ENCODE data around the gene OSTN.
A peak's percentile ranks its signal among the peaks of the same experiment; 100 is the strongest.
"Not testable (repeated sequence)": the region's sequence is repeated elsewhere in the genome, so short reads cannot be mapped to it uniquely, and the experiment has no call there.

OSTN gene

DNA sequence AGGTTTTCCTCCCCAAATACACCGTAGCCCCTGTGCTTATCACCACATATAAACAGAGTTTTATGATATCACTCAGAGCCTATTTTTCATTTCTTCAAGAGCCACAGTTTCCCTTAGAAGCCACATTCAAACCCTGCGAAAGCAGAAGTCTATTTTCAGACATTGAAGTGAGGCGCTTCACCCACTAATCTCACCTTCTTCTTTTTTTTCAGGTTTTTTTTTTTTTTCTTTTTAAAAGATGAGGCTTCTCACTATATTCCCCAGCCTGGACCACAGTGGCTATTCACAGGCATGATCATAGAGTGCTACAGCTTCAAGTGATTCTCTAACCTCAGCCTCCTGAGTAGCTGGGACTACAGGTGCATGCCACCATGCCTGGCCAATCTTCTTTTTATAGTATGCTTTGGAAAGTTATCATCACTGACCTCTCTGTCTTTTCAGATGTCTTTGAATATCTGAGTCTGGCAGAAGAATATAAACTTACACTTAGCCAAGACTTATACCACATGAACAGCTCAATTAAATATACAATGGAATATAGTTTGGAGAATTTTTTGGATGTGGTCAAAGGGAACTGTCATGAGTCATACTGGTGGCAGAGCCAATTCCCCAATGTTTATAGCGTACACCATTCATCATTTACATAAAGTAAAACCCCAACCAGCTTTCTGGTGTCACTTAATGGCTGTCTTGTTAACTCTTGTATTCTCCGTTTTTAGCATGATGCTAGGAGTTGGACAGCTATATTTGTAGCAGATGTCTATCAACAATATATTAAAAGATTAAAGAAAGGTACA is 70.4 kb downstream of the OSTN start:
- DNase-seq, result no peak

DNA sequence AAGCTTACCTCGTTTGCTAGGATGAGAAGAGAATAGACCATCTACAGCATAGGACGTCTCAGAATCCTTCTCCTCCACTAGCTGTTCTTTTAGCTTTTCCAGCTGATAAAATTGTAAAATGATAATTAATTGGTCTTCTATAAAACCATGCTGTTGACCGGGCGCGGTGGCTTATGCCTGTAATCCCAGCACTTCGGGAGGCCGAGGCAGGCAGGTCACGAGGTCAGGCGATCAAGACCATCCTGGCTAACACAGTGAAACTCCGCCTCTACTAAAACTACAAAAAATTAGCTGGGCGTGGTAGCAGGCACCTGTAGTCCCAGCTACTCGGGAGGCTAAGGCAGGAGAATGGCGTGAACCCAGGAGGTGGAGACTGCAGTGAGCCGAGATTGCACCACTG is 76.2 kb downstream of the OSTN start:
- not testable (repeated sequence) for DNase-seq

- no peak for DNase-seq
Measured at GRCh38 chr3:191275751-191276150, 76.7 kb downstream of the OSTN start.

GRCh38 chr3:191280111-191280510 is 81.1 kb downstream of the OSTN start:
- DNase-seq, result no peak

DNA sequence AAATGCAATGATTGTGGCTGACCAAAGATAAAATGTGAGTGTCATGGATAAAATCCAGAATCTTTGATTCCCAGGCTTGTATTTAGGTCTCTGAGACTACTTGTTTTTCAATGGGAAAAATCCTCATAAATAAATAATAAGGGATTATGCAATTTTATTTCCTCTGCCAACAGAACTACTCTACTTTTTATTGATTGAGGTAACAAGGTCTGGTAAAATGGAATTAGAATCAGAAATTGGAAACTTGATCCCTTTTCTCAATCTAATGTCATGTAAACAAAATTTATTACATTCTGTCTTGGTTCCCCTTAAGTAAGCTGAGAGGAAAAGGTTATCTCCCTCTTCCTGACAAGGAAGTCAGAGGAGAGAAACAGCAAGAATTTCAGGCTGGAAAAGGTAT is 81.8 kb downstream of the OSTN start:
- DNase-seq, result no peak

GRCh38 chr3:191282251-191283185 is 83.5 kb downstream of the OSTN start:
- DNase-seq, result no peak

DNA sequence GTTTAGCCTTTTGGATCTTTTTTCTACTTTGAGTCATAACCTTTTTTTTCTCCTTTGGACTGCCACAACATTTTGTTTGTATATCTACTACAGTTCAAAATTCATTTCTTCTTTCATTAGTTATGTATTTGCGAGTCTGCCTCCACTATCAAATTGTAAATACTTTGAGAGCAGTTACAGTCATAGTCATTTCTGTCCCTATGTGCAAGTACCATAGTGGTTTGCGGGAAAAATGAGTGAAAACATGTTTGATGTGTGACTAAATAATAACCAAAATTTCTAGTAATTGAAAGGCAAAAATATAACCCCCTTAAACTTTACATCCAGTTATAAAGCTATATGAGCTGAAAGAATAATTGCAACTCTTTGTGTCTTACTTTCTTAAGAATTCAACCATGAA is 84.4 kb downstream of the OSTN start:
- no peak for DNase-seq

DNA sequence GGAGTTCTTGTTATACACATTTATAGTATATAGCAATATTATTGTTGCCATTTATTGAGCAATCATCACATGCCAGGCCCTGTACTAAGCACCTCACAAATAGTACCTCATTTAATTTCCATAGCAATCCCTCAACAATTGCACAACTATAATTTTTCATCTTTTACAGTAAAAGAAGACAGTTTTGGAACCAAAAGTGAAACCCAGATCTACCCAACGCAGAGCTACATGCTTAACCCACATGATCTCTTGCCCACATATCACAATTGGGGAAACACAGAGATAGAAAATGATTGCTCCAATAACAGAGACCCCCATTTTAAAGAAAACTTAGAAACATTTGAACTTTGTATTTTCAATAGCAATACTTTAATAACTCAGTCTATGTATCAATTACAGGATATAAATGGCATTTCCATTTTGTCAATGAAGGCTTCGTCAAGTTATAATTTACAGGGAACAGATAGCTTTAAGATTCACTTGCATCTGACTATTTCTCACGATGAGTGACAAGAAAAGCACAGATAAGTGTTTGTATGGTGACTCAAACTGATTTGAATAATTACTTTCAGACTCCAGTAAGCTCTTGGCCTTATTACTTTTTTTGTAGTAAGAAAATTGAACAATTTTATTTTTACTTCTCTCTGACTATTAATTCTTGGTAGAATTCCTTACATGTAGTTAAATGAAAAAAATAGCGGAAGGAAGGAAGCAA is 91.4 kb downstream of the OSTN start:
- no peak for DNase-seq

DNA sequence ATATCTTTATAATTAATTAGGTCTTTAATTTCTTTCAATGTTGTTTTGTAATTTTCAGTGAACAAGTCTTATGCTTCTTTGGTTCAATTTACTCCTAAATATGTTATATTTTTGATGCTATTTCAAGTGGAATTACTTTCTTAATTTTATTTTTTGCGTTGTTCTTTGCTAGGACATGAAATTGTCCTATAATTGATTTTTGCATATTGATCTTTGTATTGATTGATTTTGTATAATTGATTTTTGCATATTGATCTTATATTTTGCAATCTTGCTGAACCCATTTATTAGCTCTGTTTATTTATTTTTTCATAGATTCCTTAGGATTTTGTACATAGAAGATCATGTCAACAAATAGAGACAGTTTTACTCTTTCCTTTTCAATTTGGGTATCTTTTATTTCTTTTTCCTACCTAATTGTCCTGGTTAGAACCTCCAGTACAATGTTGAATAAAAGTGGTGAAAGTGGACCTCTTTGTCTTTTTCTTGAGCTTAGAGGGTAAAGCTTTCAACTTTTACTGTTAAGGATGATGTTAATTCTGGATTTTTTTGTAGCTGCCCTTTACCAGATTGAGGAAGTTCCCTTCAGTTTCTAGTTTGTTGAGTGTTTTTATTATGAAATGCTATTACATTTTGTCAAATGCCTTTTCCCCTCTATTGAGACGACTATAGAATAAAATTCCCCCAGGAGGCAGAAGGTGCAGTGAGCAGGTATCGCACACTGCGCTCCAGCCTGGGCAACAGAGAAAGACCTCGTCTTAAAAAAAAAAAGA is 93.4 kb downstream of the OSTN start:
- no peak for DNase-seq

GRCh38 chr3:191294291-191294690 is 95.2 kb downstream of the OSTN start:
- DNase-seq, result no peak

- DNase-seq, result peak; percentile 51
Measured at GRCh38 chr3:191296041-191296541, 97.0 kb downstream of the OSTN start.

GRCh38 chr3:191298846-191299245 is 99.8 kb downstream of the OSTN start:
- DNase-seq, result no peak

GRCh38 chr3:191300422-191300821 is 101.4 kb downstream of the OSTN start:
- no peak for DNase-seq

GRCh38 chr3:191301017-191301416 is 102.0 kb downstream of the OSTN start:
- DNase-seq, result no peak

DNA sequence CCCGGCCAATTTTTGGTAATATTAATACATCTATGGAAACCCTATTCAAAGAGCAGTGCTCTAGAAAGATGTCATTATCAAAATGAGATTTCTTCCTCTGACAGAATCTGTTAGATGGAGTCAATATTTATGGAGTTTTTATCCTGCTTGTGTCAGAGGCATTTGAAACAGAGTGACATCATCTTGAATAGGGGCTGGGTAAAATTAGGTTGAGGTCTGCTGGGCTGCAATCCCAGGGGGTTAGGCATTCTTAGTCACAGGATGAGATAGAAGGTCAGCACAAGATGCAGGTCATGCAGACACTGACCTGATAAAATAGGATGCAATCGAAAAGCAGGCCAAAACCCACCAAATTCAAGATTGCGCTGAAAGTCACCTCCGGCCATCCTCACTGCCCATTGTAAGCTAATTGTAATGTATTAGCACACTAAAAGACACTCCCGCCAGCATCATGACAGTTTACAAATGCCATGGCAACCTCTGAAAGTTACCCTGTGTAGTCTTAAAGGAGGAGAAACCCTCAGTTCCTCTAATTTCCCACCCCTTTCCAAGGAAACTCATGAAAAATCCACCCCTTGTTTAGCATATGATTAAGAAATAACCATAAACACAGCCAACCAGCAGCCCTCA is 102.9 kb downstream of the OSTN start:
- no peak for DNase-seq

GRCh38 chr3:191302451-191302850 is 103.4 kb downstream of the OSTN start:
- DNase-seq, result no peak

GRCh38 chr3:191303596-191303995 is 104.6 kb downstream of the OSTN start:
- no peak for DNase-seq

DNA sequence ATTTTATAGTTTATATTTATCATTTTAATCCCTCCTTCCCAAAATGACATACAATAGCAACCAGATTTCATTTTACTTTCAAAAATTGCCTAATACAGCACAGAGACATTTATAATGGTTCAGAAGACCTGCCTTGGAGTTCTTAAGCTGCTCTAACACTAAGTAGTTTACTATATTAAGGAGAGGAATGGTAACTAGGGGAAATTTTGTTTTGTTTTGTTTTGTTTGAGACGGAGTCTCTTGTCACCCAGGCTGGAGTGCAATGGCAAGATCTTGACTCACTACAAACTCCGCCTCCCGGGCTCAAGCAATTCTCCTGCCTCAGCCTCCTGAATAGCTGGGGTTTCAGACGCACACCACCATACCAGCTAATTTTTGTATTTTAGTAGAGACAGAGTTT is 107.4 kb downstream of the OSTN start:
- no peak for DNase-seq

DNA sequence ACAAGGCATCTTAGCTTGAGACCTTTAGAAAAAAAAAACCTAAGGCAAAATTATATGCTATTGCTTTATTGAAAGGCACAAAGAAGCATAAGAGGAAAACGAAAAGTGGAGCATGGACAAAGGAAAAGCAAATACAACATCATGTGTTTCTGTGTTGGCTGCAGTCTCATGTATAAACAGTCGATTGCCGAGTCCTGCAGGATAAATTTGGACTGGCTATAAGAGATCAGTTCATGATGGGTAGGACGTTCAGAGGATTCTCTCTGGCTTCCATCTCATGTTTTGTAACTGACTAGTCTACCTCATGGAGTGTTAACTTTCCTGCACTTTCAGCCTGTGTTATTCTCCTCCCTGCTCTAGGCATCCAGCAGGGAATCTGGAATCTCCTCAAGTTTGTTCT is 108.3 kb downstream of the OSTN start:
- no peak for DNase-seq

DNA sequence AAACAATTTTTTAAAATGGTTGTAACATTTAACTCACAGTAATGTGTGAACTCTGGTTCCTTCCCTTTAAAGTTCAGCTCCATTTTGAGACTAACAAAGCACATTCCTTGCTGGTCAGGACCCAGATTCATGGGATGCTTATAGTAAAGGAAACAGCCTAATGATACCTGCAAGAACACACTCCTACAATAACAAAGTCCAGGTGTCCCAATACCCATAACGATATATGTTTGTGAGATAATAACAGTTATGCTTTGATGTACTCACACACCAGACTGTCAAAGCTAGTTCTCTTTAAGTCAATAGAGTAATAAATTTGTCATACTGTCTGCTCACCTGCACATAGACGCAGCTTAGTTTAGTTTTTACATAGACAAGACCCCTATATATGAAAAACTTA is 114.3 kb downstream of the OSTN start:
- no peak for DNase-seq

DNA sequence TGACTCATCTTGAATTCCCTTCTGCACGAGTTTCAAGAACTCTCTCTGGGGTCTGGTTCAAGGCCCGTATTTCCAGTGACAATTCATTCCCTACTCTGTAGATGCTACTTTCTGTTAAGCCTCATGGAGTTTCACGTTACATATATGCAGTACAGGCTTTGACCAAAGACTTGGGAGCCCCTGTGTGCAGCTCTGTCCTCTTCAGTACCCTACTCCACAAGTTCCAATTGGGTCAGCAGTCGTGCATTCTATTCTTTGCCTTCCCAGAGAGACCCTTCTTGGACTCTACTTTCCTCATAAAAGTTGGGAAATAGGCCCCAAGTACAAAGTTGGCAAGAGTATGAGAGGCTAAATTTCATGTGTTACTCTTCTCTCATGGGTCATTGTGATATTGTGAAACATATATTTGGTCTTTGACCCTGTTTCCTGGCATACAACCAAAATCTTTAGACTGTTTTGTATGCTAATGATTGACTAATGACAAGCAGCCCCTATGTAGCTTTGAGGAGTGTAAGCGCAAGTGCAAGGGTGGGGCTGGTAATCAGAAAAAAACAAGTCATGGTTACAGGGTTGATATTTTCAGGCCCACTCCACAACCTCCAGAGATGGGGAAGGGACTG is 115.2 kb downstream of the OSTN start:
- DNase-seq, result no peak

All from DMS53 (cell line).